Endothelial cell of umbilical vein (primary cell): ENCODE measurements around the gene TRIM25. TPM values are rescaled to one million over a fixed set of nuclear protein-coding genes. Genes with fewer than 3 reads are reported as not detected.

Source experiments
- BruUV-seq: library from RNA; stranded (reverse); fragments of 400-500 nt; replicated peaks from 2 replicates; lab custom pipeline; 2021; lab: Mats Ljungman, UMichigan
- CTCF ChIA-PET: fragments of 300-600, 350-600 bp; sonication (Branson Sonifier 250); formaldehyde crosslinking; loops from one replicate; lab custom pipeline; 2021; ENCODE audit warnings: antibody characterized with exemption, inconsistent platforms; lab: Charles Lee
- POLR2A ChIA-PET: fragments of 300-600, 350-600 bp; sonication (Branson Sonifier 250); formaldehyde crosslinking; loops from one replicate; lab custom pipeline; 2021; ENCODE audit warnings: antibody characterized with exemption, inconsistent platforms; lab: Charles Lee
- DNase-seq: peaks from one replicate; pipeline ENCODE4 v3.0.0-alpha.2; 2011; ENCODE audit warnings: low read depth, low spot score
- FAIRE-seq: peaks from 2 replicates; lab custom pipeline; 2011; peaks lifted over from hg19 to GRCh38; lab: Jason Lieb, UNC
- H2AFZ ChIP-seq: 2 replicates; pipeline ENCODE4 v1.6.0; 2012; ENCODE audit warnings: low read depth, low read length, control low read depth, inconsistent platforms
- H3K27ac ChIP-seq: 2 replicates; pipeline ENCODE4 v1.5.1; 2011; ENCODE audit warnings: low read depth, mild to moderate bottlenecking, control low read depth, low read length, moderate library complexity; ENCODE audit not compliant: insufficient read depth
- H3K27me3 ChIP-seq, 2 experiments: 2 replicates each; pipeline versions ENCODE4 v1.6.0 to v1.6.1; 2011; ENCODE audit warnings: low read length in 2 of 2, mixed read lengths in 1 of 2; ENCODE audit not compliant: control insufficient read depth in 2 of 2, insufficient read depth in 2 of 2
- H3K36me3 ChIP-seq, 2 experiments: 2 replicates in 1 of 2; 3 replicates in 1 of 2; pipeline ENCODE4 v1.5.1; 2011; ENCODE audit warnings: low read length in 2 of 2, mild to moderate bottlenecking in 1 of 2, moderate library complexity in 1 of 2; ENCODE audit not compliant: control insufficient read depth in 2 of 2, insufficient read depth in 2 of 2; ENCODE audit errors: extremely low read depth in 1 of 2
- H3K4me1 ChIP-seq: 3 replicates; pipeline ENCODE4 v1.5.1; 2011; ENCODE audit warnings: mild to moderate bottlenecking, low read length; ENCODE audit not compliant: control insufficient read depth, insufficient read depth; ENCODE audit errors: extremely low read depth
- H3K4me2 ChIP-seq: 2 replicates; pipeline ENCODE4 v1.6.1; 2011; ENCODE audit warnings: low read length, control low read depth, mixed read lengths; ENCODE audit not compliant: insufficient read depth
- H3K4me3 ChIP-seq, 3 experiments: fragments of 200-600 bp in 1 of 3; sonication (generic), shearing (Covaris generic) in 1 of 3; replicated peaks in 1 of 3; 2 replicates each; pipeline ENCODE4 v1.5.1; 2011 to 2016; ENCODE audit warnings: control low read depth in 3 of 3, low read length in 3 of 3, mild to moderate bottlenecking in 2 of 3, inconsistent platforms in 1 of 3, low read depth in 1 of 3, moderate library complexity in 1 of 3; ENCODE audit not compliant: insufficient read depth in 1 of 3
- H3K79me2 ChIP-seq: 2 replicates; pipeline ENCODE4 v1.6.0; 2012; ENCODE audit warnings: low read length, inconsistent platforms; ENCODE audit not compliant: control insufficient read depth, insufficient read depth
- H3K9ac ChIP-seq: replicated peaks from 2 replicates; pipeline ENCODE3; 2011; ENCODE audit warnings: low read length, control low read depth; ENCODE audit not compliant: insufficient read depth; ENCODE audit errors: extremely low read depth
- H3K9me1 ChIP-seq: replicated peaks from 3 replicates; pipeline ENCODE4 v1.6.0; 2011; ENCODE audit warnings: mild to moderate bottlenecking, low read length; ENCODE audit not compliant: control insufficient read depth, insufficient read depth; ENCODE audit errors: extremely low read depth
- H3K9me3 ChIP-seq: replicated peaks from 2 replicates; pipeline ENCODE4 v1.5.1; 2012; ENCODE audit warnings: low read length, inconsistent platforms; ENCODE audit not compliant: control insufficient read depth, insufficient read depth
- H4K20me1 ChIP-seq: replicated peaks from 2 replicates; pipeline ENCODE3; 2011; ENCODE audit warnings: mild to moderate bottlenecking, low read length; ENCODE audit not compliant: control insufficient read depth, insufficient read depth; ENCODE audit errors: extremely low read depth
- EZH2 ChIP-seq: IDR thresholded peaks from 2 replicates; pipeline ENCODE4 v1.6.1; 2012; ENCODE audit warnings: borderline replicate concordance, low read depth, mild to moderate bottlenecking, moderate library complexity, low read length, inconsistent platforms; ENCODE audit not compliant: severe bottlenecking
- FOS ChIP-seq: IDR thresholded peaks from 2 replicates; pipeline ENCODE4 v1.6.1; 2011; ENCODE audit warnings: mild to moderate bottlenecking, low read length, moderate library complexity, borderline replicate concordance; ENCODE audit not compliant: insufficient read depth
- GATA2 ChIP-seq: IDR thresholded peaks from 2 replicates; pipeline ENCODE4 v1.7.0; 2011; ENCODE audit warnings: low read depth, mild to moderate bottlenecking, moderate library complexity, mixed read lengths, low read length; ENCODE audit not compliant: insufficient read length, insufficient read depth
- JUN ChIP-seq: IDR thresholded peaks from 2 replicates; pipeline ENCODE4 v1.6.1; 2011; ENCODE audit warnings: borderline replicate concordance, low read depth; ENCODE audit not compliant: insufficient read length, insufficient read depth
- MYC ChIP-seq: IDR thresholded peaks from one replicate; pipeline ENCODE4 v1.6.1; 2011; ENCODE audit warnings: mild to moderate bottlenecking, low read depth, low read length
- POLR2A ChIP-seq: IDR thresholded peaks from 2 replicates; pipeline ENCODE4 v1.6.1; 2012; ENCODE audit warnings: low read depth, mild to moderate bottlenecking, control low read depth, low read length
- POLR2AphosphoS5 ChIP-seq: IDR thresholded peaks from 2 replicates; pipeline ENCODE4 v1.6.1; 2012; ENCODE audit warnings: low read depth, mild to moderate bottlenecking, control low read depth, low read length, moderate library complexity; ENCODE audit not compliant: insufficient read depth
- dilution Hi-C: fragments of 300-500 bp; cut with MboI; formaldehyde crosslinking; loops from one replicate; pipeline ENCODE4 v1.15.0; 2019; ENCODE audit warnings: low sequenced_read_pairs; ENCODE audit not compliant: extremely low pct_ligation_motif_present
- intact Hi-C: fragments of 100-400 bp; cut with micrococcal nuclease; formaldehyde crosslinking; loops from one replicate; pipeline ENCODE4 v1.10.0; 2022
- polyA plus RNA-seq, 4 experiments: library from polyadenylated mRNA; depleted of rRNA in 3 of 4; stranded (reverse) in 3 of 4; unstranded in 1 of 4; fragments of >200 nt; gene quantifications; 2 replicates each; pipeline versions ENCODE4 v1.2.1 to v1.2.3, GENCODE V29; 2011 to 2012; ENCODE audit warnings: missing spikeins in 1 of 4
- total RNA-seq: library from RNA; stranded (reverse); gene quantifications from 2 replicates; pipeline ENCODE4 v1.2.3, GENCODE V29; 2021
- TF ChIP-seq, protein P1 (sequence below), 2 donors: IDR thresholded peaks; 1 replicate in 1 of 2; 2 replicates in 1 of 2; pipeline ENCODE4 v1.5.1; 2011; ENCODE audit warnings: low read length in 2 of 2, mild to moderate bottlenecking in 2 of 2, moderate library complexity in 2 of 2, control low read depth in 1 of 2, inconsistent platforms in 1 of 2, low read depth in 1 of 2; ENCODE audit not compliant: insufficient read depth in 1 of 2; ENCODE audit errors: extremely low read depth in 1 of 2
- TF ChIP-seq, protein P2 (sequence below): IDR thresholded peaks from 2 replicates; pipeline ENCODE4 v1.6.1; 2011; ENCODE audit not compliant: insufficient read depth, insufficient read length

TRIM25 gene
- total and polyA plus RNA-seq, 2 donors (not counting 3 experiments of a cell fraction or from before 2014, with no cell fraction given), result 42.8 to 98.4 TPM

- POLR2A ChIA-PET, result no interaction called here
Observed at GRCh38 chr17:56845934-56846333, 67.9 kb downstream of the TRIM25 start.

More at GRCh38 chr17:56845934-56846333, 67.9 kb downstream of the TRIM25 start:
- no peaks in the 10 kb centered on the region for H3K79me2 ChIP-seq
- TF ChIP-seq MYC (no peak), JUN (no peak), EZH2 (no peak), FOS (no peak), GATA2 (no peak), POLR2AphosphoS5 (no peak), POLR2A (no peak)
- TF ChIP-seq, protein P1, sequence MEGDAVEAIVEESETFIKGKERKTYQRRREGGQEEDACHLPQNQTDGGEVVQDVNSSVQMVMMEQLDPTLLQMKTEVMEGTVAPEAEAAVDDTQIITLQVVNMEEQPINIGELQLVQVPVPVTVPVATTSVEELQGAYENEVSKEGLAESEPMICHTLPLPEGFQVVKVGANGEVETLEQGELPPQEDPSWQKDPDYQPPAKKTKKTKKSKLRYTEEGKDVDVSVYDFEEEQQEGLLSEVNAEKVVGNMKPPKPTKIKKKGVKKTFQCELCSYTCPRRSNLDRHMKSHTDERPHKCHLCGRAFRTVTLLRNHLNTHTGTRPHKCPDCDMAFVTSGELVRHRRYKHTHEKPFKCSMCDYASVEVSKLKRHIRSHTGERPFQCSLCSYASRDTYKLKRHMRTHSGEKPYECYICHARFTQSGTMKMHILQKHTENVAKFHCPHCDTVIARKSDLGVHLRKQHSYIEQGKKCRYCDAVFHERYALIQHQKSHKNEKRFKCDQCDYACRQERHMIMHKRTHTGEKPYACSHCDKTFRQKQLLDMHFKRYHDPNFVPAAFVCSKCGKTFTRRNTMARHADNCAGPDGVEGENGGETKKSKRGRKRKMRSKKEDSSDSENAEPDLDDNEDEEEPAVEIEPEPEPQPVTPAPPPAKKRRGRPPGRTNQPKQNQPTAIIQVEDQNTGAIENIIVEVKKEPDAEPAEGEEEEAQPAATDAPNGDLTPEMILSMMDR (IDR thresholded peaks at IDR 0.05; ENCODE audit: extremely low read depth in 1 of 2, insufficient read depth in 1 of 2, low read depth in 1 of 2, low read length in 2 of 2), result no peak
- TF ChIP-seq, protein P2, sequence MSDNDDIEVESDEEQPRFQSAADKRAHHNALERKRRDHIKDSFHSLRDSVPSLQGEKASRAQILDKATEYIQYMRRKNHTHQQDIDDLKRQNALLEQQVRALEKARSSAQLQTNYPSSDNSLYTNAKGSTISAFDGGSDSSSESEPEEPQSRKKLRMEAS, result no peak
- H3K9me1 ChIP-seq, result no peaks in the 10 kb centered on the region
- FAIRE-seq (no peak), DNase-seq (no peak)
- no peaks in the 10 kb centered on the region for H3K9me3 ChIP-seq
- H3K4me3 ChIP-seq, result no peak overlapping the region
- H3K9ac ChIP-seq, result no peak overlapping the region
- H4K20me1 ChIP-seq, result no peaks in the 10 kb centered on the region
- CTCF ChIA-PET, result interaction anchor here (1.6 kb wide), 1 partner anchor 26 kb away, joined by 4 read pairs; no protein-coding TSS in a partner anchor
- H3K4me2 ChIP-seq, result no peak overlapping the region
- peaks cover 5 to 8% of the 10 kb centered on the region in 2 experiments for H3K36me3 ChIP-seq
- no peak overlapping the region for H2AFZ ChIP-seq
- intact Hi-C loops, result no loop called here
- H3K27me3 ChIP-seq, result no peaks in the 10 kb centered on the region
- H3K4me1 ChIP-seq, result no peaks in the 10 kb centered on the region
- H3K27ac ChIP-seq, result no peak overlapping the region
- dilution Hi-C loops, result no loop called here
- no TSS peak for BruUV-seq
